HG03457 (cell line): ENCODE measurements around the gene PABPN1L.

Experiments
- ATAC-seq: cut with Tn5 transposase; IDR thresholded peaks from one replicate; pipeline ENCODE4 v1.9.1; 2021; ENCODE audit warnings: moderate number of reproducible peaks; ENCODE audit not compliant: unreplicated experiment

Gene PABPN1L

GRCh38 chr16:88884569-88885271, 18.3 kb upstream of the PABPN1L start:
- no peak for ATAC-seq

GRCh38 chr16:88883946-88884345, 17.5 kb upstream of the PABPN1L start:
- no peak for ATAC-seq

DNA sequence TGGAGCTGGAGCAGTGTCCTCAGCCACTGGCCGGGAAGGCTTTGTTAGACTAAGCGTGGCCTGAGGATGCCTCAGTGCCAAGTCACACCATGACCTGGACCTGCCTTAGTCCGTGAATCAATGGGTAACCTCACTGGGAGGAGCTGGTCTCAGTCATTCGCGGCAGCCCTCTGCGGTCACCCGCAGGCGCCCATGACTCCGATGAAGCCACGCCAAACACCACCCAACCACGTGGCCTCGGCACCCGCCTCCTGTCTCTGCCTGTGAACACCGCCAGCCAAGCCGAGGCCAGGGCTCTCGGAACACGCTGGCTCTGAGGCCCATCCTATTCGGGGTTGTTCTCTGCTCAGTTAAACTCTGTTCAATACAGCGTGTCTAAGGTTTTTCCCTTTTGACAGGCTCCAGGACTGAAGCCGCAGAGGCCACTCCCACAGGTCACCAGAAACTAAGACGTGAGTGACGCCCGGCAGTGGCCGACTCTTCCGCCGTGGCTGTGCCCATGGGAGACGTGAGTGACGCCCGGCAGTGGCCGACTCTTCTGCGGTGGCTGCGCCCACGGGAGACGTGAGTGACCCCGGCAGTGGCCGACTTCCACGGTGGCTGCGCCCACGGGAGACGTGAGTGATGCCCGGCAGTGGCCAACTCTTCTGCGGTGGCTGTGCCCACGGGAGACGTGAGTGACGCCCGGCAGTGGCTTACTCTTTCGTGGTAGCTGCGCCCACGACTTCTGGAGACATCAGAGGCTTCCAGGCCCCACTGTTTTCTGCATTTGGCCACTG, 16.8 kb upstream of the PABPN1L start:
- no peak for ATAC-seq

DNA sequence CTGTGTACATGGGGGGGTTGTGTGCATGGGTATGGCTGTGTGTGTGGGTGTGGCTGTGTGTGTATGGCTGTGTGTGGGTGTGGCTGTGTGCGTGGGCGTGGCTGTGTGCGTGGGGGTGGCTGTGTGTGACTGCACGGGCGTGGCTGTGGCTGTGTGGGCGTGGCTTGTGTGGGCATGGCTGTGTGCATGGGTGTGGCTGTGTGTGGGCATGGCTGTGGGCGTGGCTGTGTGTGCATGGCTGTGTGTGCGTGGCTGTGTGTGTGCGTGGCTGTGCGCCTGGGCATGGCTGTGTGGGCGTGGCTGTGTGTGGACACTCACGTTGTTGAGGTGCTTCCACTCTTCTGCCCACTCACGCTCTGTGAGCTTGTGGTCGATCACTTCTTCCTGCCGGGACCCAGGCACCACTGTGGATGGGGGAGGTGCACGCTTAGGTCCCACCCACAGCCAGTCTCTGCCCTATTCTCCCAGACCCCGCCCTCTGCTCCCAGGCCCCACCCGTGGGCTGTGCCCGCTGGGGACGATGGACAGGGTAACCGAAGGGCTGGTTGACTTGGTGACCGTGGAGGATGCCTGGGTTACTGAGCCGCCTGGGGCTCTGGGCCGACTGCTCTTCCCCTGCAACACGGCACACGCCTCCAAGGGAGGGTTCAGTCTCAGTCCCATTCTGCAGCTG, 16.0 kb upstream of the PABPN1L start:
- no peak for ATAC-seq

DNA sequence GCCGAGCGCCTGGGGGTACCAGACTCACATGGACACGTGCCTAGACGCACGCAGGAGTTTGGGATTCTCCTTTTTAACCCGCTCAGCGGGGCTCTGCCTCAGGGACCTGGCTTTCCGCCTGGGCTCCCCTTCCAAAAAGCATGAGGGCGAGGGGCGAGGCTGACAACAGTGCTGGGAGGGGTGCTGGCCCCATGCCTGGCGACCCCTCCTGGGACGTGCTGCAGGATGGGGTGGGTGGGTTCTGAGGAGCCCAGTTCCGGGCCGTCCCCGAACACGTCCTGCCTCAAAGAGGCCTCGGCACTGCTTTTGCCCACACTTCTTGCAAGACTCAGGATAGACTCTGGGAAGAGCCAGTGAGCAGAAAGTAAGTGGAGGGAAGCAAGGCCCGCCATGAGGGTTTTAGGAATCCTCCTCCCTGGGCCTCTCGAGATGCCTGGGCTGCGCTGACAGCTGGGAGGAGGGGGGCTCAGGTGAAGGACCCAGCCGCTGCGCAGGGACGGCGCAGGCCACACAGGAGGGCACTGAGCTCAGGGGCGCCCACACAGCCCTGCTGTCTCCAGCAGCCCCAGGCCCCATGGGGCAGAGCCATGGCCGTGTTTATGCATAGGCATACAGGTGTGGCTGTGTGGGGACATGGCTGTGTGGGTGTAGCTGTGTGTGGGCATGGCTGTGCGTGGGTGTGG, 15.4 kb upstream of the PABPN1L start:
- no peak for ATAC-seq

- no peak for ATAC-seq
These were observed 14.7 kb upstream of the PABPN1L start for GRCh38 chr16:88881007-88881615.

GRCh38 chr16:88880226-88881006, 14.0 kb upstream of the PABPN1L start:
- no peak for ATAC-seq

DNA sequence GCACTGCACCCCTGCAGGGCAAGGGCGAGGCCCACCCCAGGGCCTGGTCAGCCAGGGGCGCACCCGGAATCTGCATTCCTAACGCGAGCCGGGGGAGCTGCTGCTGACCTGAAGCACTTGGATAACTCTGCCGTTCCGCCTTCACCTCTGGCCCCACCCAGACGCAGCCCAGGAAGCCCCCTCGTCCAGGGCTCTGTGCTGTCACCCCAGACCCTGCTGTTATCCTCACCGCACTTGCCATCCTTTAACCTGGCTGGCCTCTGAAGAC, 13.3 kb upstream of the PABPN1L start:
- no peak for ATAC-seq

- ATAC-seq, result no peak
These were observed 12.7 kb upstream of the PABPN1L start for GRCh38 chr16:88878967-88879787.

DNA sequence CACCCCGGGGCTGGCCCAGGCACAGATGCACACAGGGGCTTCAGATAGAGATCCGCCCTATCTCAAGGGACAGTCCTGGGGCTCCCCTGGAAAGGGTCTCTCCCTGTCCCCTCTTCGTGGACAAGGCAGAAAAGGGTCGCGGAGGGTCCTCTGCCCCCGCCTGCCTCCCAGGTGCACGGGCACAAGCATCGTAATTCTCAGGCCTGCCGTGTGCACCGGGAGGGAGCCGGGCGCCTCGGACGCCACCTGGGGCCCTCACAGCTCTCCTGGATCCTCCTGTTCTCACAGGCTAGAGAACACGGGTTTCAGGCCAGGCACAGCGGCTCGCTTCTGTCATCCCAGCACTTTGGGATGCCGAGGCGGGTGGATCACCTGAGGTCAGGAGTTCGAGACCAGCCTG, 11.9 kb upstream of the PABPN1L start:
- no peak for ATAC-seq

DNA sequence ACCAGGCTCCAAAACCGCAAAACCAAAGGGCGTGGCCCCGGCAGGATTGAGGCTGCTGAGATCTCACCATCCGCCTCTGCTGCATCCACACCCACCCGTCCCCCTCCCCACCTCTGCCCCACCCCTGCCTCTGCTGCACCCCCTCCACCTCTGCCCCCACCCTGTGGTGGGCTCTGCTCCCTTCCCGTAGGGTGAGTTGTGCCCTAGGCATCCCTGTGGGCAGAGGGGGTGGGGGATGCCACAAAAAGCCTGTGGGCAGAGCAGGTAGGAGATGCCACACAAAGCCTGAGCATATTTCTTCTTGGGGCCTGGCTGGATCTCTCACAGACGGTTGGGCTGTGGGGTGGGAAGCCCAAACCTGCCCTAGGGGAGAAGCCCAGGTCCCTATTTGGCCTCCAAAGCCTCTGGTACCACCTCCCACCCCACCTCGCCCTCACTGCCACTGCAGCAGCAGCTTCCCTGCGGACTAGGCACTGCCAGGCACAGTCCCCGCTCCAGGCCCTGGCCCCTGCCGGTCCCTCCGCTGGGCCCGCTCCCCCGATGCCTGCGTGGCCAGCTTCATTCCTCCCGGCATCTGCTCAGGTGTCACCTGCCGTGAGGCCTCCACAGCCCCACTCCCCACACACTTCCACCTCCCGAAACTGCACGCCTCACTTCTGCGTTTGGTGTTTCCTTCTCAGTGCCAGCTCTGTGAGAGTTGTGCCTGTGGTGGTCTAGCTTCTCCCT, 11.3 kb upstream of the PABPN1L start:
- no peak for ATAC-seq

DNA sequence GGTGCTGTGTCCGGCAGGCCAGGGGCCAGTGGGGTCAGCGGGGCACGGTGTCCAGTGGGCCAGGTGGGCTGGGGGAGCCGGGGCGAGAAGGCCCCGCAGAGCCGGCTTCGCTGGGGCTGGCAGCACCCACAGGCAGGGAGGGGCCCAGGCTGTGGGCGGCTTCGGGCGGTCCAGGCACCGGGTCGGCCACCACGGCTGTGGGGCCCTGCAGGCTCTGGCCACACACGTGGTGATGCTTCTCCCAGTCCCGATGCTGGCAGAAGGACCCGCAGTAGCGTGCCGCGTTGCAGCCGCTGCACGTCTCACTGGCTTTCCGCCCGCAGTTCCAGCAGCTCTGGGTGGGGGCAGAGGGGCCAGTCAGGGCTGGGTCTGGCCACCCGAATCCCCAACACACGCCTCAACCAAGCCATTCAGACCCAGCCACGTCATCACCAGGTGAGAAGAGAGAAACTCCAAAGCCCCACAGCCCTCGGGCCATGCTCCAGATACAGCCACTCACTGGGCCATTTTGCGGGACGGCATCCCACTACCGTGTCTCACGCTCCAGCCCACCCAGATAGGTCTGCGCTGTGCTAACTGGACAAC, 10.6 kb upstream of the PABPN1L start:
- ATAC-seq, result no peak

DNA sequence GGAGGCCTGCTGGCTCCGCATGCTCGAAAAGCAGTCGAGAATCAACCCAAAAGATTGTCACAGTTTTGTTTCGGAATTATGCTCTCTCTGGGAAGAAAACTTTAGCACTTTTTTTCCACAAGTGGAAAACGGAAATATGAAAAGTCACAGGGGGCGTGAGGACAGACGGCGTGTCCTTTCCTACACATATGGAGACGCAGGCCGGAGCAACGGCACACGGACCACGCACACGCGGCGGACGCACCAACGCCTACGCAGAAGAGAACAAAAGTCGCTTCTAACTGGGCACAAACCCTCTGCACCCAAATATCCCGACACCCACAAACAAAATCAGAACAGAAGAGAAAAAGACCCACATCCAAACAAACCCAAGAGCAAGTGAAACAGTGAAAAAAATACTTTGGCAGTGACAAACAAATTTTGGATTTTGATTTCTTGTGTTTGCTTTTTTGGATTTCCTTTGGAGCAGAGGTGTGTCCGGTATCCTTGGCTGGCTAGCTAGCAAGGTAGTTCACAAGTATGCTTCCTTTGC, 9.3 kb upstream of the PABPN1L start:
- ATAC-seq, result no peak

GRCh38 chr16:88874938-88875599, 8.6 kb upstream of the PABPN1L start:
- no peak for ATAC-seq

GRCh38 chr16:88872650-88873331, 6.3 kb upstream of the PABPN1L start:
- no peak for ATAC-seq

- no peak for ATAC-seq
These were observed 5.4 kb upstream of the PABPN1L start for GRCh38 chr16:88871730-88872416.

- ATAC-seq, result no peak
These were observed 4.9 kb upstream of the PABPN1L start for GRCh38 chr16:88871349-88871702.
